Right hindlimb (tissue), 1 donor: Measurements from ENCODE around the gene FOLR2.

Experiments used
- DNase-seq: peaks from one replicate; pipeline ENCODE4 v3.0.0-alpha.2; 2018

Gene FOLR2

DNA sequence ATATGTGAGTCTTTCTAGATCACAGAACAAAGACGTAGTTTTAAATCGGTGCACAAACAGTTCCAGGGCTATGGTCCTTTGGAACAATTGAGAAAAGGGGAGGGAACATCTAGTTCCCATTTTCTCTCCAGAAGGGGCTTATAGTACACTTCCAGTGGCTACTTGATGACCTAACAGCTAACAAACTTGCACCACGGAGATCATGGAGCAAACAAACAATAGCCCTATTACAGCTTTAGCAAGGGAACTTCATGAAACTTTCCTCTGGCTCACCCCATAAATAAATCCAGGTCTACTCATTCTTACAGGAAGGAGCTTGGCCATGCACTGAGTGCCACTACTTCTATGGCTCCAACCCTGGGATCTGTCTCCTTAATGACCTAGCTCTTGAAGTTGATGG lies 8.3 kb upstream of the FOLR2 start:
- DNase-seq, result no peak

DNA sequence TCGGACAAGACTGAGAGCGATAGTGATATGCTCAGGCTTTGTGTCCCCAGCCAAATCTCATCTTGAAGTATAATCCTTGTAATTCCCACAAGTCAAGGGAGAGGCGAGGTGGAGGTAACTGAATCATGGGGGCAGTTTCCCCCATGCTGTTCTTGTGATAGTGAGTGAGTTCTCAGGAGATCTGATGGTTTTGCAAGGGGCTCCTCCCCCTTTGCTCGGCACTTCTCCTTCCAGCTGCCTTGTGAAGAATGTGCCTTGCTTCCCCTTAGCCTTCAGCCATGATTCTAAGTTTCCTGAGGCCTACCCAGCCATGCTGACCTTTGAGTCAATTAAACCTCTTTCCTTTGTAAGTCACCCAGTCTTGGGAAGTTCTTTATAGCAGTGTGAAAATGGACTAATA lies 7.5 kb upstream of the FOLR2 start:
- DNase-seq, result no peak

GRCh38 chr11:72217841-72218240 lies 1.2 kb downstream of the FOLR2 start:
- no peak for DNase-seq

GRCh38 chr11:72218251-72218745 lies 1.7 kb downstream of the FOLR2 start:
- no peak for DNase-seq

DNA sequence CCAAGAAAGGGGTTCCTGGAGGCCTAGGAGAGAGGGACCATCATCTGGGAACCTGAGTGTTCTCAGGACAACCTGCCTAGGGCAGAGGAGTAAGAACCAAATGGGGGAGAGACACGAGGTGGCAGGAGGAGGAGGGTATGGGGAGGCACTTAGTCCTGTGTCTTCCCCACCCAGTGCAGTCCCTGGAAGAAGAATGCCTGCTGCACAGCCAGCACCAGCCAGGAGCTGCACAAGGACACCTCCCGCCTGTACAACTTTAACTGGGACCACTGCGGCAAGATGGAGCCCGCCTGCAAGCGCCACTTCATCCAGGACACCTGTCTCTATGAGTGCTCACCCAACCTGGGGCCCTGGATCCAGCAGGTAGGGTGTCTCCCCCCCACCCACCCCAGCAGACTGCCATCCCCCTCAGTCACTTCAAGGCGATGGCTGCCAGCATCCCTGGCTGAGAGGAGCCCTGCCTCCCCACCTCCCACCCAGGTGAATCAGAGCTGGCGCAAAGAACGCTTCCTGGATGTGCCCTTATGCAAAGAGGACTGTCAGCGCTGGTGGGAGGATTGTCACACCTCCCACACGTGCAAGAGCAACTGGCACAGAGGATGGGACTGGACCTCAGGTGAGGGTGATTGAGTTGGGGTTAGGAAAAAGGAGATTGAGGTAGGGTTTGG lies 4.2 kb downstream of the FOLR2 start:
- no peak for DNase-seq

- no peak for DNase-seq
These were observed 4.9 kb downstream of the FOLR2 start for GRCh38 chr11:72221386-72222075.

DNA sequence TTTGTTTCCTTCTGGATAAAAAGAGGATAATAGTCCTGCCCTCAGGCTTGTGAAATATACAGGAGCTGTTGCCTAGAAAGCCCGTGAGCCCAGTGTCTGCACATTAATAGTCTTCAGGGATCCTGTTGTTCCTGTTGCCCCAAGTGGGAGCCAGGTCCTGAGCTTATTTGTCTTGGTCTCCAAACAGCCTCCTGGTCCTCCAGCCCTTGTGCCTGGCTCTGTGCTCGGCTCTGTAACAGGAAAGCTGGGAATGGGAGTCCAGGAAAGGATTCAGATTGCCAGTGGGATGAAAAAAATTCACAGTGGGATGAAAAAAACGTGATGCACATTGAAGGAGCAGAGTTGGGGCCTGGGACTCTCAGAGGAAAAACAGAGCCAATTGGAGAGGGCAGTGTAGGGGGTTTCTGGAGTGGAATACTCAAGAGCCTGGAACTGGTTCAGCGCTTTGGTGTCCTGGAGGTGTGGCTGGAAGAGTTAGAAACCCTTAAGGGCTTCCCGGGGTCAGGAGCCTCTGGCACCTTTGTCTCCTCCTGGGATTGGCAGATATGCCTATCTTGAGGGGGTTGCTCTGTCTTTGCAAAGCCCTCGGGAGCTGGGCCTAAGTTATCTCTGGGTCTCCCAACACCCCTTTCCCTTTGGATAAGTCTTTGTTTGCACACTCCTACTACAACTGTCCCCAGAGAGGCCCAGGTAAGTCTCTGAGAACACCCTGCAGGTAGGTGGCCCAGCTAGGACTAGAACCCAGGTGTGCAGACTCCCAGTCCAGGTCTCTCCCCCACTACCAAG lies 5.7 kb downstream of the FOLR2 start:
- DNase-seq, result no peak

DNA sequence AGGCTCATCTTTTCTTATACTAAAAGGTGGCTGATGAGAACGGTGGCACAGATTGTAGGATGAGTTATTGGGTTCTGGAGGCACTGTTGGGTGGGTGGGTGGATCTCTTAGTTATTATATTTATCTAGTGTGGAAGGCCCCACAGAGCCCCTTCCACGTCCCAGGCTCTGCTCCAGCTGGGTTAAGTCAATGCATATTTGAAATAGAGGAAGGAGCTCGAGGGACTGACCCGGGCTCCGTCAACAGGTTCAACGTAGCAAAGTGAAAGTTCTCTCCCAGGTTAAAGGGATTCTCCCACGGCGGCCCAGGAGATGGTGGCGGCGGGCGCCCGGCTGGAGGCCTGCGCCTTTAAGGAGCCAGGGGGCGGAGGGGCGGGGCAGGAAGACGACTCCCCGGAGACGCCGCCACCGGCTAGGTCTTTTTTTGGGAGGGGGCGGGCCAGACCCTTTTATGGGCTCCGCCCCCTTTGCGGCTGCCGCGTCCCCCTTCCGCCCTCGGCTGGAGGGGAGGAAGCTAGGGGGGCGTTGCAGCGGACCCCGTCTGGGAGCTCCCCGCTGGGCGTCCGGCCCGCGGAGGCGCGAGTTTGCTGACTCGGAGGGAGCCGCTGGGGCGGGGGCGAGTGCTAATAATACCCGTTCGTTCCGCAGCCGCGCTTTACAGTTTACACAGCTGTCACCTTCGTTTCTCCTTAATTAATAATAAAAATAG lies 6.5 kb downstream of the FOLR2 start:
- peak; percentile 96 for DNase-seq

DNA sequence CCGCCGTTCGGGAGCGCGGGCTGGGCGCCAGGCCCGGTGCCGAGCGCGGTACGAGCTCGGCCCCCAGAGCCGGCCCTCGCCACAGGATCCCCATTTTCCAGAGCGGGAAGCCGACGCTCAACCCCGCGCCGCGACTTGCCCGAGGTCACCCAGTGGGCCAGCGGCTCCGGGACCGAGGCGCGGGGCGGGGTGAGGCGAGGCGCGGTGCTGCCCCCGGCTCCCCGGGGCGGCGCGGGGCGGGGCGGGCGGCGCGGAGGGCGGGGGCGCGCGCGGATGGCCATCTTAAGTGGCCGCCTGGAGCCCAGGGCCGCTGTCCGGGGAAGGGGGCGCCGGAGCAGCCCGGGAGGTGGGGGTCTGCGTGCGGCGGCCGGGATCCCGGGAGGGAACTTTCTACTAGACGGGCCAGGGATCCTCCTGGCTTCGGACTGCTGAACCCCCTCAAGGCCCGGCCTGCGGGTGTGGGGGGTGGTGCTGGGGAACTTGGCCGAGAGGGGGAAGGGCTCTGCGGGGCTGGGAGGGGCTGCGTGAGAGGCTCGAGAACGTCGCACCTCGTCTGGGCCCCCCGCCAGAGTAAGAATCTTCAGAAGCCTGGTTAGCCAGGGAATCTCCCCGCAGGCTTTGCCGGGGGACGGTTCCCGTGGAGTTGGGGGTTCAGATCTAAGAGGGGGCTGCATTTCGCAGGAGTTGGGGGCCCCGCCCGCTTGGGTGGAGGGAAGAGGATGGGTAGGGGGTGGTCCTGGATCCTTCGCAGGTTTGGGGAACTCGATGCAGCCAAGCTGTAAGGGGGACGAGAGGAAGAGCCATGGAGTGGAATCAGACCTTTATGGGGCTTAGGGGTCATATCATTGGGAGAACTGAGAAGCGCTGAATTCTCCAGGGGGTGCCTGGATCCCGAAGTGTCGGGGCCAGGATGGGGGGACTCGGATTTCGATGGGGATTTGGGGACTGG lies 7.3 kb downstream of the FOLR2 start:
- peak; percentile 89 for DNase-seq

DNA sequence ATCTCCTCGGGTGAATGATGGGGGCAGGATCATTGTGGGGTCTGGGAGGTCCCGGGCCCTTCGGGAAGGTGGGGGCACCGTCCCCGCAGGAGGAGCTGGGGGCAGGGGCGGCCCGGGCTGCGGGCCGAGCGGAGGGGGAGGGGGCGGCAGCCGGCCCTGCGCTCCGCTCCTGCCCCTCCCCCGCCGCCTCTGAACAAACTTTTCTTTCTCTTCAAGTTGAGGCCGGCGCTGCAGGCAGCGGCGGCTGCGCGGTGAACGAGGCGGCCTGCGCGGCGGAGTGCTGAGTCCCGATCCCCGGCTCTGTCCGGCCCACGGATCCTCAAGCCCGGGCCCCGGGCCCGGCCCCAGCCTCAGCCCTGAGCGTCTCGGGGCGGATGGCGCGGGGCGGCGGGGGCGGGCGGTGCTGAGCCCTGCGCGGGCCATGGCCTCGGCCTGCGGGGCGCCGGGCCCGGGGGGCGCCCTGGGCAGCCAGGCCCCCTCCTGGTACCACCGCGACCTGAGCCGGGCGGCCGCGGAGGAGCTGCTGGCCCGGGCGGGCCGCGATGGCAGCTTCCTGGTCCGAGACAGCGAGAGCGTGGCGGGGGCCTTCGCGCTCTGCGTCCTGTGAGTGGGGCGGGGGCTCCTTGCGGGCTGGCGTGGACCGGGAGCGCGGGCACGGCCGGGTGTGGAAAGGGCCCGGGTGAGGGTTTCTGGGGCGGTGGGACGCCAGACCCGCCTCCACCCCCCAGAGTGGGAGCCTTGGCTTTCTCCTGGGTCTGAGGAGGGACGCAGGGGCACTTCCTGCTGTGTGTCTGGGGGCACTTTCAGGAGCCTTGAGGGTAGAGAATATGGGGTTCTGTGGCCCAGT lies 8.2 kb downstream of the FOLR2 start, which contains the start of gene INPPL1:
INPPL1 (plus strand) TSS at position 204 of the 847 bp plus-strand sequence; CDS start at position 422, 218 bp downstream.
- DNase-seq, result no peak

GRCh38 chr11:72225411-72225951 lies 8.9 kb downstream of the FOLR2 start:
- DNase-seq, result no peak

GRCh38 chr11:72226701-72227100 lies 10.1 kb downstream of the FOLR2 start:
- no peak for DNase-seq

DNA sequence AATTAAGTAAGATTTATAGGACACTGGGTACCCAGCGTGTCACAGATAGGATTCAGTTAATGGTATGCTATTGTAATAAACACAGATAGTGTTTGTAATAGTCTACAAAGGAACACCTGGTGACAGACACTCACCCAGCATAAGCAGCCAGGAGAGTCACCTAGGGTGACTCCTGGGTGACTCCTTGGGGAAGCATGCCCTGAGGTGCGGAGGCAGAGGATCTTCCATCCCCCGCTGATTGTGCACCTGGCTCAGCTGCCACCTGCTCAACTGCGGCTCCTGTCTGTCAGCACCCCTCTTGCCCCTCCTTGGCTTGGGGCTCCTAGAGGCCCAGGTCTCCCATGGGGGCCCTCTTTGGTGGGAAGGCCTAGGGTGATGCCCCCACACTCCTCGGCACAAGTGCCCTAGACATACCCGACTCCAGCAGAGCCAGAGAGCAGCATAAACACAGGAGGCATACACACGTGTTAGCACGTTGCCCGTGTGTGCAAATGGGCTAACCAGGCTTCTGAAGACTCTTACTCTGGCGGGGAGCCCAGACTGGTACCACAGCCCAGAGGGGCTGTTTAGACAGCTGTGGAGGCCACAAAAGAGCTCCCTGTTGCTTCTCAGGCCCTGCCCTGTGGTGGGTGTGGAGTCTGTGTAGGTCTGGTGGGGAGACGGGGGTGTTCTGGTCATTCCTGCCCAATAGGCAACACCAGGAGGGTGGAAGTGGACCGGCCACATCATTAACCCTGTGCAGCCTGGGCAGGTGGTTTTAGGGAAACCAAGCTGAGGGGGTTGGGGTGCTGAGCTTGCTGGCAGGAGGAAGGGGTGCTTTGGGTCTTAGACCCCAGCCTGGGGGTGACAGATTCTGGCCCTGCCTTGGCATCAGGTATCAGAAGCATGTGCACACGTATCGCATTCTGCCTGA lies 11.0 kb downstream of the FOLR2 start:
- peak; percentile 77 for DNase-seq

DNA sequence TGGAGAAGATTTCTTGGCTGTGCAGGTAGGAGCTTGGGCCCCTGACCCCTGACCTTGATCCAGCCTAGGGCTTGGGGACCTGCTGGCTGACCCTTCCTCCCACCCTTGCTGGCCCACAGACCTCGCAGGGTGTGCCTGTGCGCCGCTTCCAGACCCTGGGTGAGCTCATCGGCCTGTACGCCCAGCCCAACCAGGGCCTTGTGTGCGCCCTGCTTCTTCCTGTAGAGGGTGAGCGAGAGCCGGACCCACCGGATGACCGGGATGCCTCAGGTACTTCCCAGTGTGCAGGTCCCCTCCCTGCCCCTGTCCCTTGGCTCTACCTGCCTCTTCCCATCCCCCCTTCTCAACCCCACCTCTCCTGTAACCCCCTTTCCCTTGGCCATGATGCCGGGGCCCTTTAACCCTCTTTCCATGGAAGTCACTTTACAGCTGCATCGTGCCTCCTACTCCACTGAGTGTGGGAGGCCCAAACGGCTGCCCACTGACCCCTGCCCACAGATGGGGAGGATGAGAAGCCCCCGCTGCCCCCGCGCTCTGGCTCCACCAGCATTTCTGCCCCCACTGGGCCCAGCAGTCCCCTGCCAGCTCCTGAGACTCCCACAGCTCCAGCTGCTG lies 11.7 kb downstream of the FOLR2 start:
- DNase-seq, result no peak

- DNase-seq, result no peak
These were observed 12.2 kb downstream of the FOLR2 start for GRCh38 chr11:72228844-72229231.

- DNase-seq, result no peak
These were observed 12.8 kb downstream of the FOLR2 start for GRCh38 chr11:72229336-72229924.

- no peak for DNase-seq
These were observed 13.6 kb downstream of the FOLR2 start for GRCh38 chr11:72229925-72230763.
